Measurements from ENCODE around the gene ATN1. TPM values are rescaled to one million over a fixed set of nuclear protein-coding genes. Genes with fewer than 3 reads are reported as not detected.

ATN1 gene
- total RNA-seq, 1 donor from 2014 or later = 207 TPM

GRCh38 chr12:6912164-6912935, 15.4 kb upstream of the ATN1 start:
- Histone ChIP-seq H3K27me3 (no peaks in the 10 kb centered on the region), H3K4me3 (no peak overlapping the region), H3K36me3 (peaks cover 1 to 10% of the 10 kb centered on the region in 2 donors), H3K27ac (peak overlapping the region in 1 of 2 donors; percentile 40), H3K4me1 (peaks cover 4 to 11% of the 10 kb centered on the region in 2 donors), H3K9me3 (no peaks in the 10 kb centered on the region)
- no peak for TF ChIP-seq CTCF (IDR thresholded peaks at IDR 0.05)
- DNase-seq (ENCODE audit: low spot score in 2 of 2) = no peak
- intact Hi-C loops (cut with DNase I) = no loop called here

GRCh38 chr12:6914246-6914946, 13.4 kb upstream of the ATN1 start, which contains the start of gene ENO2:
ENO2 (plus strand) TSS chr12:6914580; CDS start chr12:6915833, 1,253 bp downstream.
- peak; percentile 51 to 92 for DNase-seq (ENCODE audit: low spot score in 2 of 2)
- Histone ChIP-seq H3K27me3 (no peaks in the 10 kb centered on the region), H3K36me3 (peaks cover 5 to 18% of the 10 kb centered on the region in 2 donors), H3K4me3 (peak within 1 kb of the TSS; percentile 81 to 89), H3K9me3 (no peaks in the 10 kb centered on the region), H3K27ac (peak within 1 kb of the TSS; percentile 90 to 94), H3K4me1 (peaks cover 4 to 11% of the 10 kb centered on the region in 2 donors)
- intact Hi-C loops (cut with DNase I) = no loop called here
- no peak for TF ChIP-seq CTCF (IDR thresholded peaks at IDR 0.05)

GRCh38 chr12:6914947-6915788, 12.6 kb upstream of the ATN1 start:
- Histone ChIP-seq H3K27ac (peak overlapping the region; percentile 90 to 94), H3K9me3 (no peaks in the 10 kb centered on the region), H3K27me3 (no peaks in the 10 kb centered on the region), H3K4me3 (peak overlapping the region; percentile 81 to 89), H3K36me3 (peaks cover 5 to 18% of the 10 kb centered on the region in 2 donors), H3K4me1 (peaks cover 4 to 11% of the 10 kb centered on the region in 2 donors)
- no peak for DNase-seq (ENCODE audit: low spot score in 2 of 2)
- no peak for TF ChIP-seq CTCF (IDR thresholded peaks at IDR 0.05)
- intact Hi-C loops (cut with DNase I) = no loop called here

- Histone ChIP-seq H3K36me3 (peaks cover 5 to 18% of the 10 kb centered on the region in 2 donors), H3K27ac (peak overlapping the region; percentile 90 to 94), H3K4me3 (peak overlapping the region in 1 of 2 donors; percentile 89), H3K4me1 (peaks cover 4 to 11% of the 10 kb centered on the region in 2 donors), H3K27me3 (no peaks in the 10 kb centered on the region), H3K9me3 (no peaks in the 10 kb centered on the region)
- intact Hi-C loops (cut with DNase I) = no loop called here
- TF ChIP-seq CTCF (IDR thresholded peaks at IDR 0.05) = no peak
- no peak for DNase-seq (ENCODE audit: low spot score in 2 of 2)
Observed at GRCh38 chr12:6915789-6916285, 11.9 kb upstream of the ATN1 start.

Data from ascending aorta (tissue), 2 donors.